Ovary (tissue), 3 donors: ENCODE measurements around the gene FTH1.

Source experiments
- CTCF ChIP-seq, 3 donors: fragments of 450-650 bp in 2 of 3; fragments of 200-600 bp in 1 of 3; IDR thresholded peaks; one replicate each; pipeline versions ENCODE4 v1.5.1 to v1.8.0; 2016 to 2022; ENCODE audit warnings: antibody characterized with exemption in 3 of 3, mild to moderate bottlenecking in 1 of 3
- EP300 ChIP-seq: sonication (generic); formaldehyde crosslinking; IDR thresholded peaks from one replicate; pipeline ENCODE4 v1.6.1; 2017; ENCODE audit warnings: antibody characterized with exemption
- POLR2A ChIP-seq: fragments of 450-650 bp; IDR thresholded peaks from one replicate; pipeline ENCODE4 v1.6.1; 2017; ENCODE audit warnings: antibody characterized with exemption, mild to moderate bottlenecking, moderate library complexity
- donor health status: DM: no; HTN: no; CAD: no.

GRCh38 chr11:62015615-62016014 is 48.2 kb upstream of the FTH1 start:
- TF ChIP-seq CTCF (IDR thresholded peaks at IDR 0.05) (no peak), EP300 (no peak), POLR2A (no peak)
